ENCODE results near the gene FER1L5.

DNA sequence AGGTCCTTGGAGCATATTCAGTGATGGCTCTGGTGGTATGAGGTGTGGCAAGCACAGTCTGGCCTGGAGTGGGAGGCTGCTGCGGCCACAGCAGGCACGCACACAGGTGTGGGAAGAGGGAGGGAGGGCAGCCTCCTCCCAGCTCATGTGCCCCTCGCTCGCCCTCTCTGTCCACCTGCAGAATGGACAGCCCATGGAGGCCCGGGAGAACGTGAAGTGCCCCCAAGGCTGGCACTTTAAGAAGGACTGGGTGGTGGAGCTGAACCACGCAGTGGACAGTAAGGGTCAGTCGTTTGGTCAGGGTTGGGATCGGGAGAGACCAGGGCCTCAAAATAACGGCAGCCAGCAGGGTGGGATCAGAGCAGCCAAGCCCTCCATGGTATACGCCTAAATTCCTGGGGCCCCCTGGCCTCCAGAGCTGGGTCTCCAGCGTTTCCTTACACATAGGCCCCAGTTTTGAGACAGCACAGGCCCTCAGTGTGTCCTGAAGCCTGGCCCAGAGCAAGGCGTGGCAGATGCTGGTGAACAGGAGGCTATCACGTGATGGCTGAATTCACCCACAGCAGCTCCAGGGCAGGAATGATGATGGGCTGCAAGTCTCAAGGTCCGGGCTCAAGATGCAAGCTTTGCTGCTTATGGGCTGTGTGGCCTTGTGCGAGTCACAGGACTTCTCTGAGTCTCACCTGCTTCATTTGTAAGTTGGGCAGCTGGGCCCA lies 47.9 kb downstream of the FER1L5 start:
- TF ChIP-seq, protein P1, sequence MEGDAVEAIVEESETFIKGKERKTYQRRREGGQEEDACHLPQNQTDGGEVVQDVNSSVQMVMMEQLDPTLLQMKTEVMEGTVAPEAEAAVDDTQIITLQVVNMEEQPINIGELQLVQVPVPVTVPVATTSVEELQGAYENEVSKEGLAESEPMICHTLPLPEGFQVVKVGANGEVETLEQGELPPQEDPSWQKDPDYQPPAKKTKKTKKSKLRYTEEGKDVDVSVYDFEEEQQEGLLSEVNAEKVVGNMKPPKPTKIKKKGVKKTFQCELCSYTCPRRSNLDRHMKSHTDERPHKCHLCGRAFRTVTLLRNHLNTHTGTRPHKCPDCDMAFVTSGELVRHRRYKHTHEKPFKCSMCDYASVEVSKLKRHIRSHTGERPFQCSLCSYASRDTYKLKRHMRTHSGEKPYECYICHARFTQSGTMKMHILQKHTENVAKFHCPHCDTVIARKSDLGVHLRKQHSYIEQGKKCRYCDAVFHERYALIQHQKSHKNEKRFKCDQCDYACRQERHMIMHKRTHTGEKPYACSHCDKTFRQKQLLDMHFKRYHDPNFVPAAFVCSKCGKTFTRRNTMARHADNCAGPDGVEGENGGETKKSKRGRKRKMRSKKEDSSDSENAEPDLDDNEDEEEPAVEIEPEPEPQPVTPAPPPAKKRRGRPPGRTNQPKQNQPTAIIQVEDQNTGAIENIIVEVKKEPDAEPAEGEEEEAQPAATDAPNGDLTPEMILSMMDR (IDR thresholded peaks at IDR 0.05; ENCODE audit: low read length) = no peak
- no peak for TF ChIP-seq EZH2 (optimal IDR thresholded peaks at IDR 0.05; ENCODE audit: low read depth, low read length)
